Suprapubic skin (tissue), 4 donors: ENCODE data around the gene MED15.

ENCODE experiments used
- EP300 ChIP-seq: sonication (generic); formaldehyde crosslinking; IDR thresholded peaks from one replicate; pipeline ENCODE4 v1.6.1; 2017; ENCODE audit warnings: antibody characterized with exemption
- POLR2A ChIP-seq, 2 donors: fragments of 450-650 bp; IDR thresholded peaks; one replicate each; pipeline ENCODE4 v1.6.1; 2017; ENCODE audit warnings: antibody characterized with exemption in 2 of 2, mild to moderate bottlenecking in 2 of 2, moderate library complexity in 2 of 2
- POLR2AphosphoS5 ChIP-seq, 3 donors: sonication (generic); formaldehyde crosslinking; IDR thresholded peaks; one replicate each; pipeline ENCODE4 v1.6.1; 2017; ENCODE audit warnings: antibody characterized with exemption in 3 of 3
- TF ChIP-seq, protein P1 (sequence below), 2 donors: fragments of 200-600 bp in 1 of 2; fragments of 450-650 bp in 1 of 2; sonication (generic) in 1 of 2; IDR thresholded peaks; one replicate each; pipeline ENCODE4 v1.5.1; 2016 to 2019; ENCODE audit warnings: antibody characterized with exemption in 2 of 2, mild to moderate bottlenecking in 1 of 2, moderate library complexity in 1 of 2

- TF ChIP-seq, protein P1, sequence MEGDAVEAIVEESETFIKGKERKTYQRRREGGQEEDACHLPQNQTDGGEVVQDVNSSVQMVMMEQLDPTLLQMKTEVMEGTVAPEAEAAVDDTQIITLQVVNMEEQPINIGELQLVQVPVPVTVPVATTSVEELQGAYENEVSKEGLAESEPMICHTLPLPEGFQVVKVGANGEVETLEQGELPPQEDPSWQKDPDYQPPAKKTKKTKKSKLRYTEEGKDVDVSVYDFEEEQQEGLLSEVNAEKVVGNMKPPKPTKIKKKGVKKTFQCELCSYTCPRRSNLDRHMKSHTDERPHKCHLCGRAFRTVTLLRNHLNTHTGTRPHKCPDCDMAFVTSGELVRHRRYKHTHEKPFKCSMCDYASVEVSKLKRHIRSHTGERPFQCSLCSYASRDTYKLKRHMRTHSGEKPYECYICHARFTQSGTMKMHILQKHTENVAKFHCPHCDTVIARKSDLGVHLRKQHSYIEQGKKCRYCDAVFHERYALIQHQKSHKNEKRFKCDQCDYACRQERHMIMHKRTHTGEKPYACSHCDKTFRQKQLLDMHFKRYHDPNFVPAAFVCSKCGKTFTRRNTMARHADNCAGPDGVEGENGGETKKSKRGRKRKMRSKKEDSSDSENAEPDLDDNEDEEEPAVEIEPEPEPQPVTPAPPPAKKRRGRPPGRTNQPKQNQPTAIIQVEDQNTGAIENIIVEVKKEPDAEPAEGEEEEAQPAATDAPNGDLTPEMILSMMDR (IDR thresholded peaks at IDR 0.05), result no peak
- no peak for TF ChIP-seq POLR2AphosphoS5 (IDR thresholded peaks at IDR 0.05)
- no peak for TF ChIP-seq POLR2A (IDR thresholded peaks at IDR 0.05)
- no peak for TF ChIP-seq EP300
These were observed 23.2 kb downstream of the MED15 start for GRCh38 chr22:20530368-20531153.
